Measurements from ENCODE around the gene SYT15.
"Not testable (repeated sequence)": the region's sequence is repeated elsewhere in the genome, so short reads cannot be mapped to it uniquely, and the experiment has no call there.

The SYT15 gene

DNA sequence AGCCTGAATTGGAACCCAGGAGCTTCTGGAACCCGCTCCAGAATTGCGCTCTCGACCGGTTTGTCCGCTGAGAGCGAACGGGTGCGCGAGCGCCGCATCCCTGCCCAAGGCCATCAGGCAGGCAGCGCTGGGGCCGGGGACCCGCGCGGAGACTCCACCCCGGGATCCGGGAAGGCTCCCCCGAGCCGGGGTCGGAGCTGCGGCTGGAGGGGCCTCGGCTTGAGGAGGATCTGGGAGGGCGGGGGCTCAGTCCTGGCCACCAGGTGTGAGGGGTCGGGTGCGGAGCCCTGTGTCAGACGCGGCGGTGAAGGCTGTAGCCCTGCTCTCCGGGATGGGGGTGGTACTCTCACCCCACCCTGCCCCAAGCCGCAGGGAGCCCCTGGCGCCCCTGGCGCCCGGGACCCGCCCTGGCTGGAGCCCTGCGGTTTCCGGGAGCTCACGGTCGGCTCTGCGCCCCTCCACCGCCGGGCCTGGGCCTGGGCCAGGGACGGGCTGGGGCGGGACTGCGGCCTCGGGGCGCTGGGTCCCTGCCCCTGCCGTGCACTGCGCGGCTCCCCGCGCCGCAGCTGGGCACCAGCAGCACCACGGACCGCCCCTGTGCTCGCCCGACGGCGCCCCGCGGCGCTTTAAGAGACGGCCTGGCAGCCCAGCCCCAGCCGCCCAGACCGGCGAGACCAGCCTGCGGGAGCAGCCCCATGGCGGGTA, at the start of gene SYT15:
Gene SYT15 (plus strand): TSS at position 655 of the 705 bp plus-strand sequence. CDS start 41 bp downstream, at position 696.
- not testable (repeated sequence) for H3K36me3 Mint-ChIP-seq; DNase-seq (ENCODE audit: low spot score in 2 of 2); H3K27me3 Mint-ChIP-seq; ATAC-seq (ENCODE audit: low read depth); H3K9me3 Mint-ChIP-seq; H3K27ac Mint-ChIP-seq; H3K4me1 Mint-ChIP-seq; H3K4me3 Mint-ChIP-seq

- H3K4me3 Mint-ChIP-seq; H3K9me3 Mint-ChIP-seq; H3K36me3 Mint-ChIP-seq; DNase-seq (ENCODE audit: low spot score in 2 of 2); H3K4me1 Mint-ChIP-seq; ATAC-seq (ENCODE audit: low read depth); H3K27me3 Mint-ChIP-seq; H3K27ac Mint-ChIP-seq: not testable (repeated sequence)
These were observed 49.2 kb upstream of the SYT15 start for GRCh38 chr10:46529742-46530141.

DNA sequence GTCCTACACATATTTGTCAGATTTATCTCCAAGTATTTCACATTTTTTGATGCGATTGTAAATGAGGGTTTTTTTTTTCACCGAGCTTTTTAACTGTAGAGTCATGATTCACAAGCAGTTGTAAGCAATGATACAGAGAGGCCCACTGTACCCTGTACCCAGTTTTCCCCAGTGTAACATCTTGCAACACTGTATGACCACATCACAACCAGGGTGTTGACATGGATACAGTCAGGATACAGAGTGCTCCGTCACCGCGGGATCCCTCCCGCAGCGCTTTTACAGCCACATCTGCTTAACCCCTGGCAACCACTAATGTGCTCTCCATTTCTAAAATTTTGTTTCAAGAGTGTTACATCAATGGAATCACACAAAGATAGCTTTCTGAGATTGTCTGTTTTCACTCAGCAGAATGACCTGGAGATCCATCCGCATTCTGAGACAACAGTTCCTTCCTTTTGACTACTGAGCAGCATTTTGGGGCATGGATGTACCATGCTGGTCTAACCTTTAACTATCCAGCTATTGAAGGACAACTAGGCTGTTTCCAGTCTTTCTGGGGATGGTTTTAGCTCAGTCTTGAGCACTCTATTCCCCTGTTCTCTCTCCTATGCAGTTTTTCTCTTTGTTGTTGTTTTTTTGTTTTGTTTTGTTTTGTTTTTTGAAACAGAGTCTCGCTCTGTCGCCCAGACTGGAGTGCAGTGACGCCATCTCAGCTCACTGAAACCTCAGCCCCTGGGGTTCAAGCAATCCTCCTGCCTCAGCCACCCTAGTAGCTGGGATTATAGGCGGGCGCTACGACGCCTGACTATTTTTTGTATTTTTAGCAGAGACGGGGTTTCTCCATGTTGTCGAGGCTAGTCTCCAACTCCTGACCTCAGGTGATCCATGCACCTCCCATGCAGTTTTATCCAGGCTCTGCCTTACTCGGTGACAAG, 48.4 kb upstream of the SYT15 start:
- Mint-ChIP-seq H3K4me1 (no peaks in the 10 kb centered on the region), H3K9me3 (no peaks in the 10 kb centered on the region), H3K36me3 (no peaks in the 10 kb centered on the region), H3K27me3 (peaks cover 3% of the 10 kb centered on the region), H3K4me3 (no peak overlapping the region), H3K27ac (no peak overlapping the region)
- ATAC-seq (ENCODE audit: low read depth) (no peak), DNase-seq (ENCODE audit: low spot score in 2 of 2) (no peak)

DNA sequence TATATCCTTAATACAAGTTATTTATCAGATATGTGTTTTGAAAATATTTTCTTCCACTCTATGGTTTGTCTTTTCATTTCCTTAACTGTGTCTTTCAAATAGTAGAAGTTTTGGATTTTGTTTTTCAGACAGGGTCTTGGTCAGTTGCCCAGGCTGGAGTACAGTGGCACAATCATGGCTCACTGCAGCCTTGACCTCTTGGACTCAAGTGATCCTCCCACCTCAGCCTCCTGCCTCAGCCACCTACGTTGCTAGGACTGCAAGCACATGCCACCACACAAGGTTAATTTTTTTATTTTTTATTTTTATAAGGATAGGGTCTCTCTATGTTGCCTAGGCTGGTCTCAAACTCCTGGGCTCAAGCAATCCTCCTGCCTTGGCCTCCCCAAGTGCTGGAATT, 46.7 kb upstream of the SYT15 start:
- not testable (repeated sequence) for H3K36me3 Mint-ChIP-seq; H3K27me3 Mint-ChIP-seq; H3K4me1 Mint-ChIP-seq; ATAC-seq (ENCODE audit: low read depth); H3K4me3 Mint-ChIP-seq; H3K27ac Mint-ChIP-seq; H3K9me3 Mint-ChIP-seq; DNase-seq (ENCODE audit: low spot score in 2 of 2)

DNA sequence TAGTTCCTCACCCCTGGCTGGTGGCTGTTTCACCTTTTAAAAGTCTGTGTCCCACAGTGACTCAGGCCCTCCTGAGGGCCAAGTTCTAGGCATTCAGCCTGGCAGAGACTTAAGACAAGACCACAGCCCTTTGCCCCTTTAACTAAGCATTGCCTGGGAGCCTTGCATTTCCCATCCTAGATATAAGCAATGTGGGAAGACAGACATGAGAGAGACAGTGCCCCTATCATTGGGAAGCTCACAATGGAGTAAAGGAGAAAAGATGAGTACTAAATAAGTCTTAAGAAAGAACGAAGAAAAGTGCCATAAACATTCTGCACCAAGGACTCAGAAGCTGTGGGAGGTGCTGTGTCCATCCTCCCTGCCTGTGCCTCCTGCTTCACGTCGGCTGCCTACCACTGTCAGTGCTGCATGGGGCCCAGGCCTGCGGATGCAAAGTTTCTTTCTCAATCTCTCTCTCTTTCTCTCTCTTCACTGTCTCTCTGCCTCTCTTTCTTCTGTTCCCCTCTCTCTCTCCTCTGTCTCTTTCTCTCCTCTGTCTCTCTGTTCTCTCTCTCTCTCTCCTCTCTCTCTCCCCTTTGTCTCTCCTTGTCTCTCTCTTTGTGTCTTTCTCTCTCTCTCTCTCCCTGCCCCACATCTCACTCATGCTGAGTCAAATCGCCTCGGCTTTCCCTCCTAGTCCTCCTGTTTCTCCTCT, 44.0 kb upstream of the SYT15 start:
- Mint-ChIP-seq H3K27ac (no peak overlapping the region), H3K36me3 (no peaks in the 10 kb centered on the region), H3K27me3 (peaks cover 13% of the 10 kb centered on the region), H3K4me1 (no peaks in the 10 kb centered on the region), H3K4me3 (no peak overlapping the region), H3K9me3 (no peaks in the 10 kb centered on the region)
- ATAC-seq (ENCODE audit: low read depth) (no peak), DNase-seq (ENCODE audit: low spot score in 2 of 2) (no peak)

DNA sequence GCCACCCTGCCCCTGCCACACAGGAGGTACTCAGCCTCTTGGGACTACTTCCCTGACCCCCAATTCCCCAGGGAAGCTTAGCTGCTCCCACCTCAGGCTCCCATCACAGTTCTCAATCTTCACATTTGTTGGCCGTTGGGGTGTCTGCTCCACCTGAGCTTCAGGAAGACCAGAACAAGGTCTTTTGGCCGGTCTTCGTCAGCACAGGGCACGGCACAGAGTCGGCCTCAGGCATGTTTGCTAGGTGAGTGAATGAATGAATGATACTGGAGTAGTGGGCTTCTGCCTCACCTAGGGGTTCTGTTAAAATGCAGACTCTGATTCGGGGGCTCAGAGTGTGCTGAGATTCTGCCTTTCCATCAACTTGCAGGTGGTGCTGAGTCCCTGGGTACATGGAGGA, 42.8 kb upstream of the SYT15 start:
- Mint-ChIP-seq H3K27me3 (peaks cover 16% of the 10 kb centered on the region), H3K4me1 (no peaks in the 10 kb centered on the region), H3K4me3 (no peak overlapping the region), H3K36me3 (no peaks in the 10 kb centered on the region), H3K27ac (no peak overlapping the region), H3K9me3 (no peaks in the 10 kb centered on the region)
- ATAC-seq (ENCODE audit: low read depth) (no peak), DNase-seq (ENCODE audit: low spot score in 2 of 2) (no peak)

DNA sequence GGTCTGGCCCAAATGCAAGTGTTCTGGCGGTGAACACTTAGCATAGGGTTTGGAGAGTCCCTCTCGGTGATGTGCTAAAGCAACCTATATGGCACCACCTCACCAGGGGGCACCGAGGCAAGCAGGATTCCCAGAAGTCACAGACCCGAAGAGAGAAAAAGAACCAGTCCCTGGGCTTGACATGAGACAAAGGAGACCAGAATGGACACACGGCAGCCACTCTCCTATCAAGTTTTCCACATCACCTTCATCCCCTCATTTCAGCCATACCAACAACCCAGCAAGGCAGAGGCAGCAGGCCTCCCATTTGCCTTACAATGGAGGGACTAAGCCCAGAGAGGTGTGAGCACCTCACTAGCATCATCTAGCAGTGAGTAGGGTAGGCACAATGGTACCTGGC, 42.1 kb upstream of the SYT15 start:
- DNase-seq (ENCODE audit: low spot score in 2 of 2) (no peak), ATAC-seq (ENCODE audit: low read depth) (no peak)
- Mint-ChIP-seq H3K4me1 (no peaks in the 10 kb centered on the region), H3K36me3 (no peaks in the 10 kb centered on the region), H3K4me3 (no peak overlapping the region), H3K27ac (no peak overlapping the region), H3K27me3 (peaks cover 16% of the 10 kb centered on the region), H3K9me3 (no peaks in the 10 kb centered on the region)

DNA sequence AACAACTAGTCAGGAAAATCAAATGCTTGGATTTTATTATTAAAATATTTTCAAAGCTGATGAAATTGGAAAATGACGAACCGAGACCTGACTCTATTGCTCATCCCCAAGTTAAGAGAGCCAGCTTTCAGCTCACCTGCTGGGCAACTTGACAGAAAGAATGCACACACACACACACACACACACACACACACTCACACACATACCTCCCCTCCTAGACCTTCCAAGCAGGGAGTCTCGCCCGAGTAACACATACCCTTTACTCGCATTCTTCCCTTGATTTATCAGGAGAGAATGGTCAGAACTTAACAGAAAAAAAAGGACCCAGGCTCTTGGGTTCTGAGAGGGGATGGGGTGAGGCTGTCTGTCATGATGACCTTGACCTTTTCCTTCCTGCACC, 41.6 kb upstream of the SYT15 start:
- Mint-ChIP-seq H3K4me3 (no peak overlapping the region), H3K27me3 (peaks cover 18% of the 10 kb centered on the region), H3K9me3 (no peaks in the 10 kb centered on the region), H3K4me1 (no peaks in the 10 kb centered on the region), H3K27ac (no peak overlapping the region), H3K36me3 (no peaks in the 10 kb centered on the region)
- DNase-seq (ENCODE audit: low spot score in 2 of 2) (no peak), ATAC-seq (ENCODE audit: low read depth) (no peak)

- peaks cover 22% of the 10 kb centered on the region for H3K27me3 Mint-ChIP-seq
- ATAC-seq (ENCODE audit: low read depth): no peak
- no peak for DNase-seq (ENCODE audit: low spot score in 2 of 2)
- no peaks in the 10 kb centered on the region for H3K4me1 Mint-ChIP-seq
- no peak overlapping the region for H3K27ac Mint-ChIP-seq
- no peaks in the 10 kb centered on the region for H3K9me3 Mint-ChIP-seq
- no peaks in the 10 kb centered on the region for H3K36me3 Mint-ChIP-seq
- no peak overlapping the region for H3K4me3 Mint-ChIP-seq
These were observed 40.8 kb upstream of the SYT15 start for GRCh38 chr10:46538155-46538554.

GRCh38 chr10:46538717-46539426, 40.1 kb upstream of the SYT15 start:
- no peak overlapping the region for H3K4me3 Mint-ChIP-seq
- ATAC-seq (ENCODE audit: low read depth) (no peak), DNase-seq (ENCODE audit: low spot score in 2 of 2) (no peak)
- H3K36me3 Mint-ChIP-seq: no peaks in the 10 kb centered on the region
- H3K9me3 Mint-ChIP-seq: no peaks in the 10 kb centered on the region
- no peaks in the 10 kb centered on the region for H3K4me1 Mint-ChIP-seq
- peaks cover 21% of the 10 kb centered on the region for H3K27me3 Mint-ChIP-seq
- no peak overlapping the region for H3K27ac Mint-ChIP-seq

DNA sequence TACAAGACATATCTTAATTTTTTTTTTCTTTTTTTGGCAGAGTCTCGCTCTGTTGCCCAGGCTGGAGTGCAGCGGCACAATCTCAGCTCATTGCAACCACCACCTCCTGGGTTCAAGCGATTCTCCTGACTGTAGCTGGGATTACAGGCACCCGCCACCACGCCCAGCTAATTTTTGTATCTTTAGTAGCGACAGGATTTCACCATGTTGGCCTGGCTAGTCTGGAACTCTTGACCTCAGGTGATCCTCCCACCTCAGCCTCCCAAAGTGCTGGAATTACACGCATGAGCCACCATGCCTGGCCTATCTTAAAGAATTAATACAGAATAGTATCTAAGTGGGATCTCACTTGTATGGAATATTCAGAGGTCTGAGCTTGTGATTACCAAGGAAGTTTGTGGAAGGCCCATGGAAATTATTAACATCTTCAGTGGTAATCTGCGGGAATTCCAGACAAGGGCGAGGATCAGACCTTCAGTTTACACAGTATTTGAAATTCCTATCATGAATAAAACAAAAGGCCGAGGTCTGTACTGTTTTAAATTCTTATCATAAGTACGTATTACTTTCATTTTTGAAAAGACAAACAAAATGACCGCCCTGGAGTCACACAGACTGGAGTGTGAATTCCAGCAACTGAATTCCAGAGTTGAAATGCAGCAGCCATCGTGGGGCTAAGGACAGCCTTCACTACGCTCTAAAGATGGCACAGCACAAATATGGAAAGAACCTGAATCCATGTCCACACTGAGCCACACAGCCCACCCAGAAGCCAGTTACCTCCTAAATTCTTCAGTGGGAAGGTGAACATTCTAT, 39.1 kb upstream of the SYT15 start:
- H3K27me3 Mint-ChIP-seq: peaks cover 21% of the 10 kb centered on the region
- no peak overlapping the region for H3K27ac Mint-ChIP-seq
- no peak for DNase-seq (ENCODE audit: low spot score in 2 of 2)
- no peak for ATAC-seq (ENCODE audit: low read depth)
- H3K36me3 Mint-ChIP-seq: no peaks in the 10 kb centered on the region
- no peak overlapping the region for H3K4me3 Mint-ChIP-seq
- H3K4me1 Mint-ChIP-seq: no peaks in the 10 kb centered on the region
- H3K9me3 Mint-ChIP-seq: no peaks in the 10 kb centered on the region

DNA sequence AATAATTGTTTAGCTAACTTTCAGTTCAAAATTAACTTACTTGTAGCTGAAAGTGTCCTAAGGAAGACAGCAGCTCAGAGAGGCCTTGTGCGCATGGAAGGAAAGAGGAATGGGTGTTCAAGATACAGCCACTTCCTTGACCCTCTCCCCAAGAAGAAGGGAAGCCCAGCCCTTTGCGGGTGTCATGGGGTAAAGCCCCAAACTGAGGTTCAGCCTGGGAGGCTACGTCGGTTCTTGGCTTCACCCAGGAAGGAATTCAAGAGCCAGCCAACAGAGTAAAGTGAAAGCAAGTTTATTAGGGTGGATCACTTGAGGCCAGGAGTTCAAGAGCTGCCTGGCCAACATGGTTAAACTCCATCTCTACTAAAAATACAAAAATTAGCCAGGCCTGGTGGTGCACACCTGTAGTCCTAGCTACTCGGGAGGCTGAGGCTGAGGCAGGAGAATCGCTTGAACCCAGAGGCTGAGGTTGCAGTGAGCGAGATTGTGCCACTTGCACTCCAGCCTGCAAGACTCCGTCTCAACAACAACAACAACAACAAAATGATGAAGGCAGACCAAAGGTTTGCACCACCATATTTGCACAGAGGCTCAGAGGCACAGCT, 38.4 kb upstream of the SYT15 start:
- H3K27me3 Mint-ChIP-seq: peaks cover 21% of the 10 kb centered on the region
- H3K36me3 Mint-ChIP-seq: no peaks in the 10 kb centered on the region
- H3K4me3 Mint-ChIP-seq: no peak overlapping the region
- no peaks in the 10 kb centered on the region for H3K9me3 Mint-ChIP-seq
- ATAC-seq (ENCODE audit: low read depth) (no peak), DNase-seq (ENCODE audit: low spot score in 2 of 2) (no peak)
- no peak overlapping the region for H3K27ac Mint-ChIP-seq
- no peaks in the 10 kb centered on the region for H3K4me1 Mint-ChIP-seq
